Uterus (tissue), 4 donors: ENCODE results near the gene NT5E. TPM values are rescaled to one million over a fixed set of nuclear protein-coding genes. Genes with fewer than 3 reads are reported as not detected.
"Not testable (repeated sequence)": the region's sequence is repeated elsewhere in the genome, so short reads cannot be mapped to it uniquely, and the experiment has no call there.

Source experiments
- DNase-seq, 2 donors: peaks; one replicate each; pipeline ENCODE4 v3.0.0-alpha.2; 2019 to 2020
- H3K27ac ChIP-seq, 2 donors: fragments of 200-600 bp; sonication (generic); 1 replicate in 1 of 2; 2 replicates in 1 of 2; pipeline ENCODE4 v1.5.1; 2016 to 2018
- H3K27me3 ChIP-seq, 2 donors: fragments of 200-600 bp; sonication (generic); one replicate each; pipeline ENCODE4 v1.5.1; 2018 to 2019; ENCODE audit warnings: control low read depth in 1 of 2
- H3K36me3 ChIP-seq, 2 donors: fragments of 200-600 bp; sonication (generic); one replicate each; pipeline ENCODE4 v1.5.1; 2019; ENCODE audit warnings: control low read depth in 1 of 2
- H3K4me1 ChIP-seq, 2 donors: fragments of 200-600 bp; sonication (generic); one replicate each; pipeline ENCODE4 v1.5.1; 2018 to 2019; ENCODE audit warnings: control low read depth in 1 of 2
- H3K4me3 ChIP-seq, 2 donors: fragments of 200-600 bp; sonication (generic); 1 replicate in 1 of 2; 2 replicates in 1 of 2; pipeline ENCODE4 v1.5.1; 2018 to 2019; ENCODE audit warnings: mild to moderate bottlenecking in 1 of 2
- H3K9me3 ChIP-seq, 2 donors: fragments of 200-600 bp; sonication (generic); one replicate each; pipeline ENCODE4 v1.5.1; 2019; ENCODE audit warnings: control low read depth in 1 of 2
- CTCF ChIP-seq, 4 experiments: fragments of 200-600 bp in 2 of 4; fragments of 450-650 bp in 2 of 4; sonication (generic) in 2 of 4; IDR thresholded peaks; one replicate each; pipeline ENCODE4 v1.5.1; 2016 to 2019; ENCODE audit warnings: antibody characterized with exemption in 4 of 4, mild to moderate bottlenecking in 2 of 4, moderate library complexity in 1 of 4
- POLR2A ChIP-seq, 2 donors: fragments of 450-650 bp; IDR thresholded peaks; one replicate each; pipeline ENCODE4 v1.6.1; 2016; ENCODE audit warnings: antibody characterized with exemption in 2 of 2, mild to moderate bottlenecking in 1 of 2, moderate library complexity in 1 of 2
- intact Hi-C: fragments of 100-400 bp; cut with DNase I; formaldehyde crosslinking; loops from one replicate; pipeline ENCODE4 v1.15.1; 2023; ENCODE audit warnings: low total_unique reads
- total RNA-seq, 4 donors: library from RNA; depleted of rRNA in 3 of 4; stranded (reverse); fragments of >200 nt in 3 of 4; gene quantifications; one replicate each; pipeline versions ENCODE4 v1.1.0 to v1.2.4, GENCODE V29; 2014 to 2023
- donor health status: DM: yes; HTN: yes; CAD: no.

The NT5E gene
- total RNA-seq, 4 donors from 2014 or later = 23.5 to 136 (median 65.4) TPM

- no peaks in the 10 kb centered on the region for H3K4me1 ChIP-seq
- H3K36me3 ChIP-seq = no peaks in the 10 kb centered on the region
- TF ChIP-seq CTCF (IDR thresholded peaks at IDR 0.05) = no peak
- TF ChIP-seq POLR2A (IDR thresholded peaks at IDR 0.05) = no peak
- H3K27me3 ChIP-seq = no peaks in the 10 kb centered on the region
- H3K9me3 ChIP-seq = no peaks in the 10 kb centered on the region
- no peak for DNase-seq
- no peak overlapping the region for H3K4me3 ChIP-seq
- intact Hi-C loops = no loop called here
- H3K27ac ChIP-seq = no peak overlapping the region
These were observed 56.7 kb downstream of the NT5E start for GRCh38 chr6:85506441-85507093.

GRCh38 chr6:85516168-85516567, 66.3 kb downstream of the NT5E start:
- Histone ChIP-seq H3K27me3 (no peaks in the 10 kb centered on the region), H3K27ac (no peak overlapping the region), H3K9me3 (no peaks in the 10 kb centered on the region), H3K36me3 (no peaks in the 10 kb centered on the region), H3K4me3 (no peak overlapping the region), H3K4me1 (no peaks in the 10 kb centered on the region)
- TF ChIP-seq CTCF (IDR thresholded peaks at IDR 0.05) = no peak
- no peak for TF ChIP-seq POLR2A (IDR thresholded peaks at IDR 0.05)
- DNase-seq = no peak
- intact Hi-C loops = no loop called here

- H3K4me3 ChIP-seq, H3K4me1 ChIP-seq, H3K27me3 ChIP-seq, intact Hi-C loops, H3K27ac ChIP-seq, DNase-seq, H3K9me3 ChIP-seq, H3K36me3 ChIP-seq: not testable (repeated sequence)
These were observed 74.4 kb downstream of the NT5E start for GRCh38 chr6:85524281-85524680.

GRCh38 chr6:85537055-85537494, 87.2 kb downstream of the NT5E start:
- DNase-seq = no peak
- H3K36me3 ChIP-seq = no peaks in the 10 kb centered on the region
- no peak overlapping the region for H3K27ac ChIP-seq
- no peaks in the 10 kb centered on the region for H3K27me3 ChIP-seq
- H3K9me3 ChIP-seq = no peaks in the 10 kb centered on the region
- H3K4me3 ChIP-seq = no peak overlapping the region
- no peak for TF ChIP-seq POLR2A (IDR thresholded peaks at IDR 0.05)
- peak in 3 of 4 experiments; percentile 10 to 56 (median 45) for TF ChIP-seq CTCF (IDR thresholded peaks at IDR 0.05)
- H3K4me1 ChIP-seq = no peaks in the 10 kb centered on the region
- intact Hi-C loops = no loop called here

- intact Hi-C loops = no loop called here
- Histone ChIP-seq H3K4me3 (no peak overlapping the region), H3K36me3 (no peaks in the 10 kb centered on the region), H3K4me1 (no peaks in the 10 kb centered on the region), H3K27me3 (no peaks in the 10 kb centered on the region), H3K9me3 (no peaks in the 10 kb centered on the region), H3K27ac (no peak overlapping the region)
- TF ChIP-seq POLR2A (IDR thresholded peaks at IDR 0.05) = no peak
- no peak for TF ChIP-seq CTCF (IDR thresholded peaks at IDR 0.05)
- no peak for DNase-seq
These were observed 94.9 kb downstream of the NT5E start for GRCh38 chr6:85544776-85545175.

Other genes starting within 250 kb of the NT5E start
- 100 to 1,000 TPM in 2 of 4 donors, 10 to 100 TPM in 2; 41.8 to 174 (median 81.3) TPM for gene SNX14, start 143.8 kb downstream of the NT5E start, total RNA-seq
- gene SYNCRIP, start 192.8 kb downstream of the NT5E start, total RNA-seq = 100 to 1,000 TPM in 2 of 4 donors, 10 to 100 TPM in 2; 25.1 to 147 (median 106) TPM